Measurements from ENCODE around the gene BPI. TPM values are rescaled to one million over a fixed set of nuclear protein-coding genes. Genes with fewer than 3 reads are reported as not detected.
A peak's percentile ranks its signal among the peaks of the same experiment; 100 is the strongest.
"Not testable (repeated sequence)": the region's sequence is repeated elsewhere in the genome, so short reads cannot be mapped to it uniquely, and the experiment has no call there.

Gene BPI
- total RNA-seq, 1 experiment from 2014 or later, result not detected

GRCh38 chr20:38272961-38273360, 31.0 kb upstream of the BPI start:
- no peak for DNase-seq (ENCODE audit: low read depth, low spot score)
- in situ Hi-C loops (cut with HindIII; ENCODE audit: low pct_unique_long_range_greater_than_20kb, low sequenced_read_pairs), result no loop called here

DNA sequence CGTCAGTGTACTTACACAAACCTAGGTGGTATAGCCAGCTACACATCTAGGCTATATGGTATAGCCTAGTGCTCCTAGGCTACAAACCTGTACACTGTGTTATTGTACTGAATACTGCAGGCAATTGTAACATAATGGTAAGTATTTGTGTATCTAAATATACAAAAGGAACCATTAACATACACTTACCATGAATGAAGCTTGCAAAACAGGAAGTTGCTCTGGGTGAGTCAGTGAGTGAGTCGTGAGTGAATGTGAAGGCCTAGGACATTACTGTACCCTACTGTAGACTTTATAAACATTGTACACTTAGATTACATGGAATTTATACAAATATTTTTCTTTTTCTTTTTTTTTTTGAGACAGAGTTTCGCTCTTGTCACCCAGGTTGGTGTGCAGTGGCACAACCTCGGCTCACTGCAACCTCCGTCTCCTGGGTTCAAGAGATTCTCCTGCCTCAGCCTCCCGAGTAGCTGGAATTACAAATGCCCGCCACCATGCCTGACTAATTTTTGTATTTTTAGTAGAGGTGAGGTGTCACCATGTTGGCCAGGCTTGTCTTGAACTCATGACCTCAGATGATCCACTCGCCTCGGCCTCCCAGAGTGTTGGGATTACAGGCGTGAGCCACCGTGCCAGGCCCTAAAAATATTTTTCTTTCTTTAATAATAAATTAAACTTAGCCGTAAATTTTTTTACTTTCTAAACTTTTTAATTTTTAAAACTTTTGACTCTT, 28.0 kb upstream of the BPI start:
- in situ Hi-C loops (cut with HindIII; ENCODE audit: low pct_unique_long_range_greater_than_20kb, low sequenced_read_pairs), result no loop called here
- DNase-seq (ENCODE audit: low read depth, low spot score), result peak; percentile 22

- in situ Hi-C loops (cut with HindIII; ENCODE audit: low pct_unique_long_range_greater_than_20kb, low sequenced_read_pairs), result no loop called here
- no peak for DNase-seq (ENCODE audit: low read depth, low spot score)
These were observed 26.7 kb upstream of the BPI start for GRCh38 chr20:38277285-38277684.

DNA sequence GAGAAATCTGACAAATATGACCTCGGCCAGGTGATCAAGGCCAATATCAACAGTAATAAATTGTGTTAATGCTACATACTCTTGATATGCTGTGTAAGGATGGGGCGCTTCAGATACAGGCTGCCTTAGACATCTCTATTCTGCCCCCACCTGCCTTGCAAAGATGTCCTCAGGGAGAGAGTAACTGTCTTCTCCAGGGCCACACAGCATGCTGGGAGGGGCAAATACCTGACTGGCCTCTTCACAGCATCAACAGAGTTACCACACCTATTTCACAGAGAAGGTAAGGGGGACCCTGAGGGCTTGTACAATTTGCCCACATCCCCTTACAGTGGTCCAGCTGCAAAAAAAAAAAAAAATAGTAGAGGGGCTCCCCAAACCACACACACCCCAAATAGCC, 26.3 kb upstream of the BPI start:
- DNase-seq (ENCODE audit: low read depth, low spot score), result no peak
- in situ Hi-C loops (cut with HindIII; ENCODE audit: low pct_unique_long_range_greater_than_20kb, low sequenced_read_pairs), result no loop called here

- no peak for DNase-seq (ENCODE audit: low read depth, low spot score)
- in situ Hi-C loops (cut with HindIII; ENCODE audit: low pct_unique_long_range_greater_than_20kb, low sequenced_read_pairs), result no loop called here
These were observed 25.8 kb upstream of the BPI start for GRCh38 chr20:38278131-38278530.

DNA sequence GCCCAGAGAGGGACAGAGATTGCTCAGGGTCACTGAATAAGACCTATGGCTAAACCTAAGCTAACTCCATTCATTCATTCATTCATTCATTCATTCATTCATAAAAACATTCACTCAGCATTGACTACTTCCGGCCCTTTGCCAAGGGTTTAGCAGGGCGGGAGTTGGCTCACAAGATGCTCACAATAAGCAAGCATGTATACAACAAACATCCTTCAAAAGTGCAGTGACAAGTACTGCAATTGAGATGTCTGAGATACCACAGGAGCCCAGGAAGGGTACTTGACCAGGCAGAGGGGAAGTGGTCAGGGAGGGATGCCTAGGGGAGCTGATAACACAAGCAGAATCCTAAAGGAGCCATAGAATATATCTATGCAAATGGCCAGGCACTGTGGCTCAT, 25.2 kb upstream of the BPI start:
- no peak for DNase-seq (ENCODE audit: low read depth, low spot score)
- in situ Hi-C loops (cut with HindIII; ENCODE audit: low pct_unique_long_range_greater_than_20kb, low sequenced_read_pairs), result no loop called here

DNA sequence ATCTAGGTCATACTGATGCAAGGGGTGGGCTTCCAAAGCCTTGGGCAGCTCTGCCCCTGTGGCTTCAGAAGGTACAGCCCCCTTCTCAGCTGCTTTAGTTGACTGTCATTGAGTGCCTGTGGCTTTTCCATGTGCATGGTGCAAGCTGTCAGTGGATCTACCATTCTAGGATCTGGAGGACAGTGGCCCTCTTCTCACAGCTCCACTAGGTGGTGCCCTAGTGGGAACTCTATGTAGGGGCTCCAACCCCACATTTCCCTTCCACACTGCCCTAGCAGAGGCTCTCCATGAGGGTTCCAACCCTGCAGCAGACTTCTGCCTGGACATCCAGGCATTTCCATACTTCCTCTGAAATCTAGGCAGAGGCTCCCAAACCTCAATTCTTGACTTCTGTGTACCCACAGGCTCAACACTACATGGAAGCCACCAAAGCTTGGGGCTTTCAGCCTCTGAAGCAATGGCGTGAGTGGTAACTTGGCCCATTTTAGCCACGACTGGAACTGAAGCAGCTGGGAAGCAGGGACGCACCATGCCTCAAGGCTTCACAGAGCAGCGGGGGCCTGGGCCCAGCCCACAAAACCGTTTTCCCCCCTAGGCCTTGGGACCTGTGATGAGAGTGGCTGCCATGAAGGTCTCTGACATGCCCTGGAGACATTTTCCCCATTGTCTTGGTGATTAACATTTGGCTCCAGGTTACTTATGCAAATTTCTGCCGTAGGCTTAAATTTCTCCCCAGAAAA, 22.6 kb upstream of the BPI start:
- DNase-seq (ENCODE audit: low read depth, low spot score); in situ Hi-C loops (cut with HindIII; ENCODE audit: low pct_unique_long_range_greater_than_20kb, low sequenced_read_pairs): not testable (repeated sequence)

DNA sequence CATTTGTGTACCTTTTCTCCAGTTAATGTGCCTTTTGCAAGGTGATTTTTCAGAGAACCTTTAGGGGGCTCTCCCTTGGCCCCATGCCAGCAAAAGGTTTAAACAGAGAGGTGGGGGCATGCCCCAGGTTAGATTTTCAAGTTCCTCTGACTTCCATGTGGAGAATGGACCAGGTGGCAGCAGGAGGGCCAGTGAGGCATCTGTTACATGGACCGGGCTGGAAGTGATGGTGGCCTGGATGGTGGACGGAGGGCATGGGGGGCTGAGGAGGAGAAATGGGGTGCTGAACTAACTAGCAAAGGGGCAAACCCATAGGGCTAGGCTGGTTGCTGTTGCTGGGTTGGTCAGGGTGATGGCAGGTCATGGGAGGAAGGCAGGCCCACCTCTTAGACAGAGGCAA, 20.7 kb upstream of the BPI start:
- DNase-seq (ENCODE audit: low read depth, low spot score), result no peak
- in situ Hi-C loops (cut with HindIII; ENCODE audit: low pct_unique_long_range_greater_than_20kb, low sequenced_read_pairs), result no loop called here

DNA sequence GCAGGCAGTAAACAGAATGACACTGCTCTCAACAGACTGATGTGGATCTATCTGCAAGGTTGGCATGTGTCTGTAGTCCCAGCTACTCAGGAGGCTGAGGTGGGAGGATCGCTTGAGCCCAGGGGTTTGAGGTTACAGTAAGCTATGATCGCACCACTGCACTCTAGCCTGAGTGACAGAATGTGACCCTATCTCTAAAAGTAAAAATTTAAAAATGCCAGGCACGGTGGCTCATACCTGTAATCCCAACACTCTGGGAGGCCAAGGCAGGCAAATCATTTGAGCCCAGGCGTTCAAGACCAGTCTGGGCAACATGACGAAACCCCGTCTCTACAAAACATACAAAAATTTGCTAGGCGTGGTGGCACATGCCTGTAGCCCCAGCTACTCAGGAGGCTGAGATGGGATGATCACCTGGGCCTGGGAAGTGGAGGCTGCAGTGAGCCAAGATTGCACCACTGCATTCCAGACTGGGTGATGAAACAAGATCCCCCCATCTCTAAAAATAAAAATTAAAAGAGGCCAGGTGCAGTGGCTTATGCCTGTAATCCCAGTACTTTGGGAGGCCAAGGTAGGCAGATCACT, 19.8 kb upstream of the BPI start:
- DNase-seq (ENCODE audit: low read depth, low spot score); in situ Hi-C loops (cut with HindIII; ENCODE audit: low pct_unique_long_range_greater_than_20kb, low sequenced_read_pairs): not testable (repeated sequence)

DNA sequence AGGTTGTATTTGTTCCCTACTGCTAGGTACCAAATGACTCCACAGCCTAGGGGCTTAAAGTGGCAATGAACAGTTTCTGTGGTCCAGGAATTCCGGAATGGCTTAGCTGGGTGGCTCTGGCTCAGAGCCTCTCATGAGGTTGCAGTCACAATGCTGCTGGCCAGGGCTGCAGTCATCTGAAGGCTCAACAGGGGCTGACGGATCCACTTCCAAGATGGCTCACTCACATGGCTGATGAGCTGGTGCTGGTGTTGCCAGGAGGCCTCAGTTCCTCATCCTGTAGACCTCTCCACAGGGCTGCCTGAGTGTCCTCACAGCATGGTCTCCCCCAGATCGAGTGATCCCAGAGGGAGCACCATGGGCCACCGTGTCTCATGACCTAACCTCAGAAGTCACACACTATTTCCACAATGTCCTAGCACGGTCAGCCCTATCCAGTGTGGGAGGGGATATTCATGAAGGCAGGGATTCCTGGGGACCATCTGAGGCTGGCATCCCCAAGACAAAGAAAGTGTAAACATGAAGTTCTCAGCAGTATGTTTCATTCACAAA, 19.0 kb upstream of the BPI start:
- in situ Hi-C loops (cut with HindIII; ENCODE audit: low pct_unique_long_range_greater_than_20kb, low sequenced_read_pairs), result no loop called here
- no peak for DNase-seq (ENCODE audit: low read depth, low spot score)

DNA sequence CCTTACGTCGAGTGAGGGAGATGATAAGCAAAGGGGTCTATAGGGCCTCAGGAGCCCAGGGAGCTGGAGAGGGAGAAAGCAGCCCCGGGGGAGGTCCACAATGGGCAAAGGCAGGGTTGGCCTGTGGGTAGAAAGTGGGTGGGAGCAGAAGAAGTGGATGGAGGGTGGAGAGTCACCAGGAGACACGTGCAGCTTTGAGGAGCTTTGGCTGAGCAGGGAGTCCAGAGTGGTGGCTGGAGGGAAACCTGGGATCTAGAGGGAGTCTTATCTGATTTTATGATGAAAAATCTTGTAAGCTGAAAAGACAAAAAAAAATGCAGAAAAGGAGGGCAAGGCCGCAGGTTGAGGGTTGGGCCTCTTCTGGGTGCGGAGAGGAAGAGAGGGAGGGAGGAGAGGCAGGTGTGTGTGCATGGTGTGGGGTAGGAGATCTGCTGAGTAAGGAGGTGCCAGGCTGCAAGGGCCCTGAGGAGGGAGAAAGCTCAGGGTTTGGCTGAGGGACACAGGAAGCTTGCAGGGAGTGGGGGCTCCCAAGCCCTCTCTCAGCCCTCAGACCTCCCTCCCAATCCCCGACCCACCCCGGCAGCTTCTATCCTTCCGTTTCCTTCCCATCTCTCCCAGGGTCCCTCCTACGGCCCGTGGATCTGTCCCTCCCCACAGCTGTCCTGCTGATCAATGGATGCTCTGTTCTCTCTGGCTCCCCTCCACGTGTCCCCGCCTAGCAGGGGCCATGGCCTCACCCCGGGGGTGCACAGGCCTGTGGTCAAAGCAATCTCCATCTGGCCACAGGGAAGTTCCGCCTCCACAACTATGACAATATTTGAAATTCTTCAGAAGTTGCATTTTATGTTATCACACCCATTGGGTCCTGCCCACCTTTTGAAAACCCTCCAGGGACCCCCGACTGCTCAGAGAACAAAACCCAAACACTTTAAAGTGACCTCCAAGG, 17.1 kb upstream of the BPI start:
- in situ Hi-C loops (cut with HindIII; ENCODE audit: low pct_unique_long_range_greater_than_20kb, low sequenced_read_pairs), result no loop called here
- DNase-seq (ENCODE audit: low read depth, low spot score), result no peak

DNA sequence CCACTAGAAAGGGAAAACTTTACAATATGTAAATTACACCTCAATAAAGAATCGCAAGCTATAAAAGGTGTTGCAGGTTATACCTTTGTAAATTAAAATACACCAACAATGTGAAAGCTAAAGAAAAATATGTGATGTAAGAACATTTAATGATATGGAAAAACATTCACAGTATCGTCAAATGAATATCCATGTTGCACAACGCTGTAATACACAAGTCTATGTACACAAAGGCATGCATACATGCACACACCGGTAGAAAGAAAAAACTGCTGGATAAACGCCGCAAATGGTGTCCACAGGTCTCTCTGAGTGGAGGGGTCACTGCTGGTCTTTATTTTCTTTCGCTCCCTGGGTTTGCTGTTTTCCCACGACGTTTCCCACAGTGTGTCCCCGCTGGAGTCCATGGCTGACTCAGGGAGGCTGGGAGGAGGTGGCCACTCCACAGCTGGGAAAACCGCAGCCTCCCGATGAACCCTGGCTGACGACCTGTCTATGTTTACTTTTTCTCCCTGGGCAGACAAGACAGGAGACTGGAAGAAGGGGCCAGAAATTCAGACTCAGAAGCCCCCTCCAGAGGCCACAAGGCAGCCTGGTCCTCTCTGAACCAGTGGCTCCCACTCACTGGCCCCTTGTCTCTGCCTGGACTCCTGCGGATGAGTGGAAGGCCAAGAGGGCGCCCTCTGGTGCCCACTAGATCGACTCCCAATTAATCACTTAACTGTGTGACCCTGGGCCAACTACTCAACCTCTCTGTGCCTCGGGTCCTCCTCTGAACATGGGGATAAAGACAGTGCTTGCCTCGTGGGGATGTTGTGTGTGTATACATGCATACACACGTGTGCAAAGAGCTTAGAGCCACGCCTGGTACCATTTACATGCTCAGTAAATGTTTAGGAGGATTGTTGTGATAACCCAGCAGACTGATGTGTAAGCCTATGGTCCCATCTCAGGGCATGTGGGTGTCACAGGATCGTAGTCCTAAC, 12.8 kb upstream of the BPI start:
- peak; percentile 52 for DNase-seq (ENCODE audit: low read depth, low spot score)
- in situ Hi-C loops (cut with HindIII; ENCODE audit: low pct_unique_long_range_greater_than_20kb, low sequenced_read_pairs), result no loop called here

GRCh38 chr20:38291966-38292365, 12.0 kb upstream of the BPI start:
- in situ Hi-C loops (cut with HindIII; ENCODE audit: low pct_unique_long_range_greater_than_20kb, low sequenced_read_pairs), result no loop called here
- no peak for DNase-seq (ENCODE audit: low read depth, low spot score)

DNA sequence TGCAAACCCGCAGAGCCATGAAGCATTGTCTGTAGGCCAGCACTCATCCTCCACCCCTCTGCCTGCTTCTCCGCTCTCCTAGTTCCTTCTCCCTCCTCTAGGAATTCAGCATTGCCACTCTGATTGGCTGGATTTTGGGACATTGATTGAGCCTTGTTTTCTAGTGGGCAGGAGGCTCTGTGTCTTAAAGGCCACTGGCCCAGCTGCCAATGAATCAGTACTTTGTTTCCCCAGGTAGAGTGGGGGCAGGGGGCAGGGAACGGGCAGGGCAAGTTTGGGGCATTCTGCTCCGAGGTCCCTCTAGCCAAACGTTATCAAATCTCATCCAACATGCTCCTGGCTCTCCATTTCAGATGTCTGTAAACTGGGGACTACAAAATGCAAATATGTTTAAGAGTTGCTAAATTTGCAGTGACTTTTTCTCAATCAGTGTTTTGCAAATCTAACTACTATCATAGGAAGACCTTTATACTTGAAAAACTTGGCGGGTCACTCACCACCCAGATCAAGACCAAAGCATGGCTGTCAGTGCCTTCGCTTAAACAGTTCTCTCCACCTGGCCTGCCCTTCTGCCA, 10.4 kb upstream of the BPI start:
- DNase-seq (ENCODE audit: low read depth, low spot score), result peak; percentile 36
- in situ Hi-C loops (cut with HindIII; ENCODE audit: low pct_unique_long_range_greater_than_20kb, low sequenced_read_pairs), result no loop called here

GRCh38 chr20:38294076-38294591, 9.8 kb upstream of the BPI start:
- in situ Hi-C loops (cut with HindIII; ENCODE audit: low pct_unique_long_range_greater_than_20kb, low sequenced_read_pairs), result no loop called here

GRCh38 chr20:38295811-38296210, 8.1 kb upstream of the BPI start:
- DNase-seq (ENCODE audit: low read depth, low spot score), result no peak
- in situ Hi-C loops (cut with HindIII; ENCODE audit: low pct_unique_long_range_greater_than_20kb, low sequenced_read_pairs), result no loop called here

More at GRCh38 chr20:38294076-38294591, 9.8 kb upstream of the BPI start:
- DNase-seq (ENCODE audit: low read depth, low spot score), result no peak

All from SK-MEL-5 (cell line).